Upper lobe of right lung (tissue), 1 donor: ENCODE results near the gene OLFML1. TPM values are rescaled to one million over a fixed set of nuclear protein-coding genes. Genes with fewer than 3 reads are reported as not detected.

Source experiments
- ATAC-seq: fragments of 200-7000 bp; cut with Tn5 transposase; one replicate; pipeline ENCODE4 v1.9.1; 2020; ENCODE audit warnings: mild to moderate bottlenecking, moderate library complexity
- DNase-seq: peaks from one replicate; pipeline ENCODE4 v3.0.0-alpha.2; 2020
- H3K27ac ChIP-seq: fragments of 200-600 bp; one replicate; pipeline ENCODE4 v1.8.0; 2022
- H3K27me3 ChIP-seq: fragments of 200-600 bp; one replicate; pipeline ENCODE4 v1.8.0; 2022; ENCODE audit warnings: mild to moderate bottlenecking
- H3K36me3 ChIP-seq: fragments of 200-600 bp; one replicate; pipeline ENCODE4 v1.8.0; 2022
- H3K4me1 ChIP-seq: fragments of 200-600 bp; one replicate; pipeline ENCODE4 v1.8.0; 2022
- H3K4me3 ChIP-seq: fragments of 200-600 bp; one replicate; pipeline ENCODE4 v1.8.0; 2022; ENCODE audit warnings: mild to moderate bottlenecking
- H3K9me3 ChIP-seq: fragments of 200-600 bp; one replicate; pipeline ENCODE4 v1.8.0; 2022
- intact Hi-C: fragments of 100-400 bp; cut with DNase I; formaldehyde crosslinking; loops from one replicate; pipeline ENCODE4 v1.11.0; 2022
- total RNA-seq: library from RNA; stranded (reverse); fragmentation: NEBNext Ultra II Directional; extraction: Animal tissue kit (Norgen Biotek cat#: 25700); gene quantifications from one replicate; pipeline ENCODE4 v1.2.1, GENCODE V29; 2021
- TF ChIP-seq, protein P1 (sequence below): fragments of 200-600 bp; IDR thresholded peaks from one replicate; pipeline ENCODE4 v1.8.0; 2022; ENCODE audit warnings: antibody characterized with exemption
- donor health status: DM: no; HTN: yes; CAD: no; lungs with severe emphysema.

Gene OLFML1
- total RNA-seq, 1 donor from 2014 or later: 30.6 TPM

DNA sequence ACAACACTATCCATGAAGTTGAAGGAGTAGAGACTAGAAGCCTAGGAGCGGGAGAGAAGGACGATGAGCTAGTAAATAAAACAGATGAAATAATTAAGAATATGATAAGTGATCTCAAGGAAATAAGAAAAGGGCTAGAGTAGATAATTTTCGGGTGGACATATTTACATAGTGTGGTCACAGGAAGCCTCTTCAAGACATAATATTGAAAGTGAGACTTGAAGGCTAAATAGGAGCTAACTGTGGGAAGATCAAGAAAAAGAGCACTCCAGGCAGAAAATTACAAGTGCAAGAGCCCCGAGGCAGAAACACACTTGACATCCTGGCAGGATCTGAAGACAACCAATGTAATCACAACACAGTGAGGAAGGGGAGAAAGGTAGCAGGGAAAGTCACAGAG lies 16.6 kb downstream of the OLFML1 start:
- Histone ChIP-seq H3K4me1 (peaks cover 4% of the 10 kb centered on the region), H3K4me3 (no peak overlapping the region), H3K27me3 (no peaks in the 10 kb centered on the region), H3K36me3 (no peaks in the 10 kb centered on the region), H3K27ac (no peak overlapping the region), H3K9me3 (no peaks in the 10 kb centered on the region)
- ATAC-seq (no peak), DNase-seq (no peak)
- TF ChIP-seq, protein P1, sequence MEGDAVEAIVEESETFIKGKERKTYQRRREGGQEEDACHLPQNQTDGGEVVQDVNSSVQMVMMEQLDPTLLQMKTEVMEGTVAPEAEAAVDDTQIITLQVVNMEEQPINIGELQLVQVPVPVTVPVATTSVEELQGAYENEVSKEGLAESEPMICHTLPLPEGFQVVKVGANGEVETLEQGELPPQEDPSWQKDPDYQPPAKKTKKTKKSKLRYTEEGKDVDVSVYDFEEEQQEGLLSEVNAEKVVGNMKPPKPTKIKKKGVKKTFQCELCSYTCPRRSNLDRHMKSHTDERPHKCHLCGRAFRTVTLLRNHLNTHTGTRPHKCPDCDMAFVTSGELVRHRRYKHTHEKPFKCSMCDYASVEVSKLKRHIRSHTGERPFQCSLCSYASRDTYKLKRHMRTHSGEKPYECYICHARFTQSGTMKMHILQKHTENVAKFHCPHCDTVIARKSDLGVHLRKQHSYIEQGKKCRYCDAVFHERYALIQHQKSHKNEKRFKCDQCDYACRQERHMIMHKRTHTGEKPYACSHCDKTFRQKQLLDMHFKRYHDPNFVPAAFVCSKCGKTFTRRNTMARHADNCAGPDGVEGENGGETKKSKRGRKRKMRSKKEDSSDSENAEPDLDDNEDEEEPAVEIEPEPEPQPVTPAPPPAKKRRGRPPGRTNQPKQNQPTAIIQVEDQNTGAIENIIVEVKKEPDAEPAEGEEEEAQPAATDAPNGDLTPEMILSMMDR: no peak
- intact Hi-C loops: no loop called here

DNA sequence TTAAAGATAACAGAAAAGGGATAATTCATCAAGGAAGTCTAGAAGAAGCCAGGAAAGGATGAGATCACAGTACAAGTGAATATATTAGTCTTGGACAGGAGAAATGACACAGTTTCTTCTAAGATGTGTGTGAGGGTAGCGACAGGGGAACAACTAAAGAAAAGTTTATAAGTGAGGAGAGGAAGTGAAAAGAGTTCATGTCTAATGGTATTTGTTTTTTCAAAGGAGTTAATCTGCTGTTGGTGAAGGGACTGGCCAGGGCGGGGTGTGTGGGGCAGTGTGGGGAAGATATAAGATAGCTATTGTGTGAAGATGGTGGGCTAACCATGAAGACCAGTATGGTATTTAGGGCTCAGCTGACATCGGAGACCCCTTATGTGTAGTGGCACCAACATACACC lies 20.9 kb downstream of the OLFML1 start:
- Histone ChIP-seq H3K4me3 (no peak overlapping the region), H3K9me3 (no peaks in the 10 kb centered on the region), H3K4me1 (peaks cover 3% of the 10 kb centered on the region), H3K36me3 (no peaks in the 10 kb centered on the region), H3K27ac (no peak overlapping the region), H3K27me3 (no peaks in the 10 kb centered on the region)
- TF ChIP-seq, protein P1: no peak
- DNase-seq (no peak), ATAC-seq (no peak)
- intact Hi-C loops: no loop called here

DNA sequence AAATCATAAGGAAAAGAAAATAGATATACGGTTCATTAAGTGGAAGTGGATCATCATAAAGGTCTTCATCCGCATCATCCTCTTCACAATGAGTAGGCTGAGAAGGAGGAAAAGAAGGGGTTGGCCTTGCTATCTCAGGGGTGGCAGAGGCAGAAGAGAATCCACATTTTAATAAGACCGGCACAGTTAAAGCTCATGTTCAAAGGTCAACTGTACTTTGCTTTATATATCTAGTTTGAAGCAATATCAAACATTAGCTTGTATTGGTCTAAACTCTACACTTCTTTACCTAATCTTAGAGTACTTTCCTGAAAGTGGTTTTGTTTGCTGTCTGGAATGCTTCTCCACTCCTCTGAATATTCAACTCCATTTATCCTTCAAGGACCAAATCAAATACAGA lies 22.8 kb downstream of the OLFML1 start:
- Histone ChIP-seq H3K36me3 (no peaks in the 10 kb centered on the region), H3K4me1 (peaks cover 21% of the 10 kb centered on the region), H3K9me3 (no peaks in the 10 kb centered on the region), H3K27me3 (no peaks in the 10 kb centered on the region), H3K4me3 (no peak overlapping the region), H3K27ac (no peak overlapping the region)
- DNase-seq (no peak), ATAC-seq (no peak)
- TF ChIP-seq, protein P1: no peak
- intact Hi-C loops: no loop called here

DNA sequence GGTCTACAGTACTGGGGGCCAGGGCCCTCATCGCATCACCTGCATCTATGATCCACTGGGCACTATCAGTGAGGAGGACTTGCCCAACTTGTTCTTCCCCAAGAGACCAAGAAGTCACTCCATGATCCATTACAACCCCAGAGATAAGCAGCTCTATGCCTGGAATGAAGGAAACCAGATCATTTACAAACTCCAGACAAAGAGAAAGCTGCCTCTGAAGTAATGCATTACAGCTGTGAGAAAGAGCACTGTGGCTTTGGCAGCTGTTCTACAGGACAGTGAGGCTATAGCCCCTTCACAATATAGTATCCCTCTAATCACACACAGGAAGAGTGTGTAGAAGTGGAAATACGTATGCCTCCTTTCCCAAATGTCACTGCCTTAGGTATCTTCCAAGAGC lies 24.7 kb downstream of the OLFML1 start:
- intact Hi-C loops: no loop called here
- H3K4me3 ChIP-seq: no peak overlapping the region
- H3K36me3 ChIP-seq: no peaks in the 10 kb centered on the region
- H3K9me3 ChIP-seq: no peaks in the 10 kb centered on the region
- H3K27ac ChIP-seq: no peak overlapping the region
- H3K4me1 ChIP-seq: peaks cover 23% of the 10 kb centered on the region
- DNase-seq (no peak), ATAC-seq (no peak)
- H3K27me3 ChIP-seq: no peaks in the 10 kb centered on the region
- TF ChIP-seq, protein P1: no peak

DNA sequence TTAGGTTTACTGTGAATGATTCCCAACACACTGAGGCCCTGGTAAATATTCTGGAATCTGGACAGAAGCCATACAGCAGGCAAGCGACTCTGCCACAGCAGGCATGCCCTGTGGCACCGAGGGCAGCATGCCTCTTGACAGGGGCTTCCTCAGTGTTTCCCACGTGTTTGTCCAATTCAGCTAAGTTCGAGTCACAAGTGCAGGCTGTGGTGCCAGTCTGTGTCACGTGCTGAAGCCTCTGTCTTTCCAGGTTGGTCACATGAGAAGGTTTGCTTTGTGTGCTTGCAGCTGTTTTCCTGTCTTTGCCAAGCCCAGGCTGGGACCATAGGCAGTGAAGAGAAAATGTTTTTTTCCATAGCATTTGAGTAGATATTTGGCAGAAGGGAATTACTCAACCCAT lies 26.1 kb downstream of the OLFML1 start:
- no peak overlapping the region for H3K4me3 ChIP-seq
- DNase-seq (no peak), ATAC-seq (no peak)
- H3K27me3 ChIP-seq: no peaks in the 10 kb centered on the region
- TF ChIP-seq, protein P1: no peak
- no peaks in the 10 kb centered on the region for H3K9me3 ChIP-seq
- peaks cover 26% of the 10 kb centered on the region for H3K4me1 ChIP-seq
- H3K36me3 ChIP-seq: no peaks in the 10 kb centered on the region
- intact Hi-C loops: no loop called here
- no peak overlapping the region for H3K27ac ChIP-seq
